DLD1 (cell line): Measurements from ENCODE around the gene ADIPOQ.
"Not testable (repeated sequence)": the region's sequence is repeated elsewhere in the genome, so short reads cannot be mapped to it uniquely, and the experiment has no call there.

ENCODE experiments used
- in situ Hi-C: cut with HindIII; loops from 2 replicates; pipeline ENCODE4 v1.10.0; 2017; ENCODE audit warnings: low sequenced_read_pairs

ADIPOQ gene

DNA sequence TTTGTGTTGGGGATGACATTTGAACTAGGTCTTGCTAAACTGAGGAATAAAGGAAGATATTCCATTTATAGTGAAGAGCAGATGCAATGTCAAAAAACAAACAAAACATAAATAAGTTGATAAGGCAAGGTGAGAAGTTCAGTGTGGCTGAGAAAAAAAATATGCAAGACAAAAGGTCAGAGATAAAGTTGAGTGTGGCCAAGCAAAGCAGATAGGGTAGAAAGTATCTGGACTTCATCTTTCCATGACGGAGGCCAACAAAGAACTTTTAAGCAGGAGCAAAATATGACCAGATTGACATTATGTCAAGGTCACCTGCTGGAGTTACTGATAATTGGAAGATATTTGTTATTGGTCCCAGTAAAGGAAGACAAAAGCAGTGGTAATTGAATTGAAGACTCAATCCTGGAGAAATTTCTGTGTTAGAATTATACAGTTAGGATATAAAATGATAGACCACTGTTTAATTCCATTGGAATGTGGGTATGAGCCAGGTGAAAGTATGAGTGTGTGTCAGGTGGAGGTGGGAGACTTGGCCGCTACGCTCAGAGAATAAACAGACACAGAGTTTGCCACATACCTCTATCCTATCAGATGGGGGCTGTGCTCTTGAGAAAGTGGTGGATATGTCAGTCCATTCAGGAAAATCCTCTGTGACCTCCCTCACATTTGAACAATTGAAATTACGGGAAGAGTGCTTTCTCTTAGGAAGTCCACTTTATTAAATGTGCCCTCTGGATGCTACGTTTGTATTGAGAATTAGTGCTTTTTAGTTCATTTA lies 28.1 kb downstream of the ADIPOQ start:
- in situ Hi-C loops: no loop called here

DNA sequence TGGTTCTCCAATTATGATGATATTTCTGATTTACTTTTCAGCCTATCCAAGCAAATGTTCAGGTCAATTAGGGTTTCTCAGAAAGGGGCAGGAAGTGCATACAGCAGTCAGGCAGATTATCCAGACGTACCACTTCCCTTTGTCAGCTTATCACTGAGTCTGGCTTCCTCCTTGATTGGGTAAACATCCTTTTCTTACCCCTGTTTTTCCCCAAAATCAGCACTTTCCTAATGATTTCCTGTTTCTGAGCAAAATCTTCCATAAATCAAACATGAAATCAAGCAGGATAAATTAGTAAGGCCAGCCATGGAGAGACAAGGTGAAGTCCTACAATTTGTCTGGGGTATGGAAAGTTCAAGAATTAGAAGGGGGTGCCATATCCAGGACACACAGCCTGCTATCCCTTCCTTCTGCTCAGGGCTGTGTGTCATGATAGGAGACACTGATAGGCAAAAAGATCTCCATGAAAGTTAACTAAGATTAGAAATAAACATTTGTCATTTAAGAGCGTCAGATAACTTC lies 29.0 kb downstream of the ADIPOQ start:
- in situ Hi-C loops: no loop called here

DNA sequence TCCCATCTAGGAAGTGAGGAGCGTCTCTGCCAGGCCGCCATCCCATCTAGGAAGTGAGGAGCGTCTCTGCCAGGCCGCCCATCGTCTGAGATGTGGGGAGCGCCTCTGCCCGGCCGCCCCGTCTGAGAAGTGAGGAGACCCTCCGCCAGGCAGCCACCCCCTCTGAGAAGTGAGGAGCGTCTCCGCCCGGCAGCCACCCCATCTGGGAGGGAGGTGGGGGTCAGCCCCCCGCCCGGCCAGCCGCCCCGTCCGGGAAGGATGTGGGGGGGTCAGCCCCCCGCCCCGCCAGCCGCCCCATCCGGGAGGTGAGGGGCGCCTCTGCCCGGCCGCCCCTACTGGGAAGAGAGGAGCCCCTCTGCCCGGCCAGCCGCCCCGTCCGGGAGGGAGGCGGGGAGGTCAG lies 31.3 kb downstream of the ADIPOQ start:
- in situ Hi-C loops: not testable (repeated sequence)

DNA sequence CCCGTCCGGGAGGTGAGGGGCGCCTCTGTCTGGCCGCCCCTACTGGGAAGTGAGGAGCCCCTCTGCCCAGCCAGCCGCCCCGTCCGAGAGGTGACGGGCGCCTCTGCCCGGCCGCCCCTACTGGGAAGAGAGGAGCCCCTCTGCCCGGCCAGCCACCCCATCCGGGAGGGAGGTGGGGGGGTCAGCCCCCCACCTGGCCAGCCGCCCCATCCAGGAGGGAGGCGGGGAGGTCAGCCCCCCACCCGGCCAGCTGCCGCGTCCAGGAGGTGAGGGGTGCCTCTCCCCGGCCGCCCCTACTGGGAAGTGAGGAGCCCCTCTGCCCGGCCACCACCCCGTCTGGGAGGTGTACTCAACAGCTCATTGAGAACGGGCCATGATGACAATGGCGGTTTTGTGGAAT lies 31.7 kb downstream of the ADIPOQ start:
- in situ Hi-C loops: not testable (repeated sequence)

DNA sequence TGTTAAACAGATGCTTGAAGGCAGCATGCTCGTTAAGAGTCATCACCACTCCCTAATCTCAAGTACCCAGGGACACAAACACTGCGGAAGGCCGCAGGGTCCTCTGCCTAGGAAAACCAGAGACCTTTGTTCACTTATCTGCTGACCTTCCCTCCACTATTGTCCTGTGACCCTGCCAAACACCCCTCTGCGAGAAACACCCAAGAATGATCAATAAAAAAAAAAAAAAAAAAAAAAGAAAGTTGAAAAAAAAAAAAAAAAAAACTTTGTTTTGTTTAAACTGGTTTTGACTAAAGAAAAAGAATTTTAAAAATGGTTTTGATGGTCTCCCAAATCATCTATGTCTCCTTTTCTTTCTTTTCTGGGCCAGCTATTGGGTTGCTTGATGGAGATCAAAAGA lies 32.3 kb downstream of the ADIPOQ start:
- in situ Hi-C loops: not testable (repeated sequence)

DNA sequence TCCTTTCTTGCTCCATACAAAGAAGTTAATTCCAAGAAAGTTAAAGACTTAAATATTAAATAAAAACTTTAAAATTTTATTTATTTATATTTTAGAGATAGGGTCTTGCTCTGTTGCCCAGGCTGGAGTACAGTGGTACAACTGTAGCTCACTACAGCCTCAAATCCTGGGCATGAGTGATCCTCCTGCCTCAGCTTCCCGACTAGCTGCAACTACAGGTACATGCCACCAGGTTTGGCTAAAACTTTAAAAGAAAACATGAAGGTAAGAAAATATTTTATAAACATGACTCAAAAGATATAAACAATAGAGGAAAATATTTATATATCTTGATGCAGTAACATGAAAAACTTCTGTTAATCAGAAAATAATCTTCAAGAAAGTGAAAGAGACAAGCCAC lies 33.2 kb downstream of the ADIPOQ start:
- in situ Hi-C loops: no loop called here

DNA sequence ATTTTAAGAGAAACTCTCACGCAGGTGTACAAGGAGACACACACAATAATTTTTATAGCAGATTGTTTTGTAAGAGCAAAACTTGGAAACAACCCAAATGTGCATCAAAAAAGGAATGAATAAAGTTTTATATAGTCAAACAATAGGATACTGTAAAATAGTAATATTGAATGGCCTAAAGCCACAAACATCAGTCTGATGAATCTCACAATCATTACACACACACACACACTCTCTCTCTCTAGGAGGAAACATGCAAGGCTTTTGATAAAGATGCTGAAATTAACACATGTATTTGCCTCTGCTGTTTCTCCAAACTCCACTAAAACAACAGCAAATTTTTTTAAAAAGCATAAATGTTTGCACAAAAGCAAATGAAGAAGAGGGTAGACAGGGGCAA lies 37.3 kb downstream of the ADIPOQ start:
- in situ Hi-C loops: no loop called here

DNA sequence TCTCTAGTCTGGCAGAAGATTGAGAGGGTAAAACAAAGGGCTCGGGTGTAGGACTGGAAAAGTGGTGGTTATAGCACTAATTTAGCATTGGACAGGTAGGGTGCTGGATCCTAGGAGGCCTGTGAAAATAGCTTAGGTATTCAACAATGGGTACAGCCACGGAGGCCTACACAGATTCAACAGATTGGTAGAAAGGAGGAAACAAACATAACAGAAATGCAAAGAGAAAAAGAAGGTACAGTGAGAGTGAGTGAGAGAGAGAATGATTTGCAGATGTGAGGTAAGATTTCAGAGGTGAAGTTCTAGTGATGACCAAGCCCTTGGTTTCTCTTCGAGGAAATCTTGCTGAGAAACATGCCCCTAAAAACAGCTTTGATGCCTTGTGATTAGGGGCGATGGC lies 37.9 kb downstream of the ADIPOQ start:
- in situ Hi-C loops: no loop called here

DNA sequence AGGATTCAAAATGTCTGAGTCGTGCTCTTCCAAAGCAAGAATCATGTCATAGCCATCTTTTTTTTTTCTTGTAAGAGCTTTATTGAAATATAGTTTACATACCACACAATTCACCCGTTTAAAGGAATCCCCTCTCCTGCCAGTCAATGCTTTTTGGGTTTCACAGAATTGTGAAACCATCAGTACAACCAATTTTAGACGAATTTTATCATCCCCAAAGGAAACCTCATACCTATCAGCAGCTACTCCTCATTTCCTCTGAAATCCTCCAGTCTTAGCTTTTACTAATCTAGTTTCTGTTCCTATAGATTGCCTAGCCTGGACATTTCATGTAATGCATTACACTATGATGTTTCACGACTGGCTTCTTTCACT lies 39.6 kb downstream of the ADIPOQ start:
- in situ Hi-C loops: no loop called here

DNA sequence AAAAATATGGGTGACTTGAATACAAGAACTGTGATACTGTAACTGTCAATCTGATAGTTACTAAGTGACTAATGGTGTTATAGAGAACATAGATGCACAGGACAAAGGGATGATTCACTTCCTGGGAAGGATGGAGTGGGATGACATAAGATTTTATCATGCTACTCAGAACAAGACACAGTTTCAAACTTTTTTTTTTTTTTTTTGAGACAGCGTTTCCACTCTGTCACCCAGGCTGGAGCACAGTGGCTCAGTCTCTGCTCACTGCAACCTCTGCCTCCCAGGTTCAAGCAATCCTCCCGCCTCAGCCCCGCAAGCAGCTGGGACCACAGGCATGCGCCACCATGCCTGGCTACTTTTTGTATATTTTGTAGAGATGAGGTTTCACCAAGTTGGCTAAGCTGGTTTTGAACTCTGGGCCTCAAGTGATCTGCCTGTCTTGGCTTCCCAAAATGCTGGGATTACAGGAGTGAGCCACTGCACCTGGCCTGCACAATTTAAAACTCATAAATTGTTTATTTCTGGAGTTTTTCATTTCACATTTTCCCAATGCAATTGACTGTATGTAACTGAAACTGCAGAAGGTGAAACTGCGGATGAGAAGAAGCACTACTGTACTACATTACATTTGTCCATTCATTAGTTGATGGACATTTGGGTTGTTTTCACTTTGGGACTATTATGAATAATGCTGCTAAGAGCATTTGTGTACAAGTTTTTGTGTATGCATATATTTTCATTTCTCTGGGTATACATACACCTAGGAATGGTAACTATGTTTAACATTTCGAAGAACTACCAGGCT lies 40.6 kb downstream of the ADIPOQ start:
- in situ Hi-C loops: no loop called here

DNA sequence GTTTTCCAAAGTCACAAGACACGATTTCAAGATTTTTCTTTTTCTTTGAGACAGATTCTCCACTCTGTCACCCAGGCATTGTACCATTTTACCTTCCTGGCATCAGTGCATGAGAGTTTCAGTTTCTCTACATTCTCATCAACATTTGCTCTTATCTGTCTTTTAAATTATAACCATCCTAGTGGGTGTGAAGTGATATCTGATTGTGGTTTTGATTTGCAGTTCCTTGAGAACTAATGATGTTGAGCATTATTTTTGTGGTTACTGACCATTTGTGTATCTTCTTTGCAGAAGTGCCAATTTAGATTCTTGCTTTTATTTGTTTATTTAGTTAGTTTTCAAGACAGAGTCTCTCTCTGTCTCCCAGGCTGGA lies 41.2 kb downstream of the ADIPOQ start:
- in situ Hi-C loops: no loop called here

DNA sequence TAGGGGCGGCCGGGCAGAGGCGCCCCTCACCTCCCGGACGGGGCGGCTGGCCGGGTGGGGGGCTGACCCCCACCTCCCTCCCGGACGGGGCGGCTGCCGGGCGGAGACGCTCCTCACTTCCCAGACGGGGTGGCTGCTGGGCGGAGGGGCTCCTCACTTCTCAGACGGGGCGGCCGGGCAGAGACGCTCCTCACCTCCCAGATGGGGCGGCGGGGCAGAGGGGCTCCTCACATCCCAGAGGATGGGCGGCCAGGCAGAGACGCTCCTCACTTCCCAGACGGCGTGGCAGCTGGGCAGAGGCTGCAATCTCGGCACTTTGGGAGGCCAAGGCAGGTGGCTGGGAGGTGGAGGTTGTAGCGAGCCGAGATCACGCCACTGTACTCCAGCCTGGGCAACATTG lies 42.4 kb downstream of the ADIPOQ start:
- in situ Hi-C loops: not testable (repeated sequence)

DNA sequence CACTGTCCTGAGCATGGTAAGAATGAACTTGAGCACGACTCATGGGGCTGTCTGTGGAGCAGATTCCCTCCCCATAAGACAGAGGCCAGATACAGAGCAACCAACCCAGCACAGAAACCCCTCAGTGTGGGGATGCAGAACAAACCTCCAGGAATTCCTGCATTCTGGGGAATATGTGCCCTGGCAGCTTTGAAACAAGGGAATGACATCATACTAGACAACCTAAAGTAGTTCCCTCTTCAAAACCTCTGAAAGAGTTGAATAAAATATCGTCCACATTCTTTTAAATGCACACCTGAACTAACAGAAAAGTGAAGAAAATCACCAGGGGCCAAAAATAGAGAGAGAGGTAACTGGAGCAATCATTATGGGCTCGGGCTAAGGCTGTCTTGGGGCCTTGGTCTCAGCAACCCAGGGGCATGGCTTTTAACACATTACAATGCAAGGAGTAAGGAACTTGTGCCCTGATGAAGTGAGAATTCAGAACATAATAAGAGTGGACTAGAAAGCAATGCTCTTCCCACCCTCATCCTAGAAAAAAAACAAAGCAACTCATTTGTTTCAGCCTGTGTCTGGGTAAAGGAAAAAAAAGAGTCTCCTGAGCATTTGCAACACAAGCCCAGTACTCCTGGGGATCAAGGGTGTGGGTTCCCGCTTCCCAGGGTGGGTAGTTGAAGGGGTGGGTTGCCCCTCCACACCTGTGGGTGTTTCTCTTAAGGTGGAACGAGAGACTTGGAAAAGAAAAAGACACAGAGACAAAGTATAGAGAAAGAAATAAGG lies 43.9 kb downstream of the ADIPOQ start:
- in situ Hi-C loops: no loop called here

DNA sequence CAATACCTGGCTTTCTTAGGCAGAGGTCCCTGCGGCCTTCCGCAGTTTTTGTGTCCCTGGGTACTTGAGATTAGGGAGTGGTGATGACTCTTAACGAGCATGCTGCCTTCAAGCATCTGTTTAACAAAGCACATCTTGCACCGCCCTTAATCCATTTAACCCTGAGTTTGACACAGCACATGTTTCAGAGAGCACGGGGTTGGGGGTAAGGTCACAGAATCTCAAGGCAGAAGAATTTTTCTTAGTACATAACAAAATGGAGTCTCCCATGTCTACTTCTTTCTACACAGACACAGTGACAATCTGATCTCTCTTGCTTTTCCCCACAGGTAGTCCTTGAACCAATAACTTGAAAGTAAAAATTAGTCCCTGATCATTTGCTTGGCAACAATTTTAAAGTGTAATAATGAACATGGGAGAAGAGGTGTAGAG lies 45.0 kb downstream of the ADIPOQ start:
- in situ Hi-C loops: not testable (repeated sequence)

DNA sequence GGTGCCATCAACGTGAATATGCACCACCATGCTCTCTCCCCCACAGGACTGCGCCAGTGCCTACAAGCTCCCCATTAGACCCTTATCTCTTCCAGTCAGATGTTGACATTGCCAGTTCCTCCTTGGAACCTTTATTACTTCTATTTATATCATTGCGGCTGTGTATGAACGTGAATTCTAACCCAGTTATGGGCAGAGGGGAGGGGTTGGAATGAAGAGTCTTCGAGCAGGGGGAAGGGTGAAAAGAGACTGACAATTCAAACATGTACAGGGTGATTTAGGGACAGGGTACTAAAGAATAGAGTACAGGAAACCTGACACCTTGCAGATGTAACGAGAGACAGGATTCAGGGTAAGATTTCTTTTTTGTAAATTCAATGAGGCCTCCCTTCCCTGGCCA lies 46.1 kb downstream of the ADIPOQ start:
- in situ Hi-C loops: no loop called here

DNA sequence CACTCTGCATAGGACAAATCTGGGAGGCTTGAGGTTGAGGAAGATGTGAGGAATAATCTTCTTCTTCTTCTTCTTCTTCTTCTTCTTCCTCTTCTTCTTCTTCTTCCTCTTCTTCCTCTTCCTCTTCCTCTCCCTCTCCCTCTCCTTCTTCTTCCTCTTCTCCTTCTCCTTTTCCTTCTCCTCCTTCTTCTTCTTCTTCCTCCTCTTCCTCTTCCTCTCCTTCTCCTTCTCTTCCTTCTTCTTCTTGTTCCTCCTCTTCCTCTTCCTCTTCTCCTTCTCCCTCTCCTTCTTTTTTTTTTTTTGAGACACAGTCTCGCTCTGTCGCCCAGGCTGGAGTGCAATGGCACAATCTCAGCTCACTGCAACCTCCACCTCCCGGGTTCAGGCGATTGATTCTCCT lies 47.2 kb downstream of the ADIPOQ start:
- in situ Hi-C loops: not testable (repeated sequence)

DNA sequence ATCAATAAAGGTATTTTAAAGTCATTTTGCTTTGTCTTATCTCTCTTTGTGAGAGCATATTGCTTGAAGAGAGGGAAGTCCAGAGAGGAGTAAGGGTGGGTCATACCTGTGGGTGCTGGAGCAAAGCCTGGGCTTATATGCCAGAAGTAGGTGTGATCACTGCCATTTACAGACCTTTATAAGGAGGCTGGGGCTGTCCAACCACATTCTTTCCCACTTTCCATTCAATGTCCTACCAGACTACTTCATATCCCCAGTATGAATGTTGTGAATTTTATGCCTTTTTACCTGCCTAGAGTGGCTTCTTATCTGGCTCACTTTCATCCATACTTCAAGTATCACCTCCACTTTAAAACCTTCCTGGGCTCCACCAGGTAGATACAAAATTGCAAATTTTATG lies 48.4 kb downstream of the ADIPOQ start:
- in situ Hi-C loops: no loop called here

DNA sequence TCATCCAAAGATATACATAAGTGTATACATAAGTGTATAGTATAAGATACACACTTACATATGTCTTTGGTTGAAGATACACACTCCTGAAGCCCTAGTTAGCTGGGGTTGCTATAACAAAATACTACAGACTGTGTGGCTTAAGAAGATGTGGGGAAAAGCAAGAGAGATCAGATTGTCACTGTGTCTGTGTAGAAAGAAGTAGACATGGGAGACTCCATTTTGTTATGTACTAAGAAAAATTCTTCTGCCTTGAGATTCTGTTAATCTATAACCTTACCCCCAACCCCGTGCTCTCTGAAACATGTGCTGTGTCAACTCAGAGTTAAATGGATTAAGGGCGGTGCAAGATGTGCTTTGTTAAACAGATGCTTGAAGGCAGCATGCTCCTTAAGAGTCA lies 50.6 kb downstream of the ADIPOQ start:
- in situ Hi-C loops: not testable (repeated sequence)

DNA sequence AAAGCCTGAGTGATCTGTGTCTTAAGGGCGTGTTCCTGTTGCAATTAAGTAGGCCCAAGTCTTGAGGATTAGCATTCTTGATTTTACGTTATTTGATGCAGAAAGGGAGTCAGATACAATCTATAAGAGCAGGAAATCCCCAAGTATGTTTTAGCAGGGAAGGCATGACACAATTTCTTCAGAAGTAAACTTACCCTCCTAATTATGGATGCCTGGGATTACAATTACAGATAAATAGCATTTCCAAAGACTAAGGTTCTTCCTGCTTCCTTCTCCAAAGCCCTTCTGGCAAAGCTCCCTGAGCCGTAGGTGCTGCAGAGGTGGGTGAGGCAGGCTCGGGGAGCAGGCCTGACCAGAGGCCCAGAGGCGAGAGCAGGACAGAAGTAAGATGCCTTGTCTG lies 52.9 kb downstream of the ADIPOQ start:
- in situ Hi-C loops: no loop called here

DNA sequence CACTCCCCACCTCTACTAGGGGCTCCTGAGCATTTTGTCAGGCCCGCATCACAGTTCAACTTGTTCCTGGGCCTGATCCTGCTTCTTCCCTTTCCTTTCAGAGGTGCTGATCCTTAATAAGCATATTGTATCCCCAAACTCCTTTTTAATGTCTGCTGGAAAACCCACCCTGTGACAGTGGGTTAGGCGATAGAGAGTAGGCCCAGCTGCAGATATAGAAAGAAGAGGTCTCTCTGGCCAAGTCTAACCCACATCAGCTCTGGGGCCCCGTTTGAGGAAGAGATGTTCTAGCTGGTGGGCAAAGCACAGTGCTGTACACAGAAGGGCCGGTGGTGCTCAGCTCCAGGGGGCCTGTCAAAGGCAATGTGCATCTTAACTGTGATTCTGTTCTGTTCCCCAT lies 53.5 kb downstream of the ADIPOQ start:
- in situ Hi-C loops: no loop called here

DNA sequence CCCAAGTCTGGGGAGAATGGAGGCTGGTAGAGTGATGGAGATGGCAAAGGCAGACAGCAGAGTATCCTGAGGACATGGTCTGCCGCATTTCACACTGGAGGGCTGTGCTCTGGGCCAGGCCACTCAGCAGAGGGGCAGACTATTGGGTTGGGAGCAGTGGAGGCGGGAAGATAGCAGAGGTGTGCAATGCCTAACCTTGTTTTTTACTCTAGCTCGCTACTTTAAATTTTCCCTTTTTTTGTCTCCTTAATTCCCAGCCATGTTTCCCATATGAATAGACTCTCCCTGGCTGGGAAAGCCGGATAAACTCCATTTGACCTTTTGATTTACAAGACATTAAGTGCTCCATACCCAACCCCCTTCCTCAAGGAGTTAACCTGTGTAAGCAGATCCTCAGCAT lies 54.4 kb downstream of the ADIPOQ start:
- in situ Hi-C loops: no loop called here
